HCT116 (cell line): Measurements from ENCODE around the gene PBX2.

Experiments used
- ATF3 ChIP-seq: IDR thresholded peaks from 2 replicates; pipeline ENCODE4 v1.6.1; 2012
- CTCF ChIP-seq, 3 experiments: fragments of 200-600 bp in 1 of 3; sonication (generic) in 1 of 3; IDR thresholded peaks in 2 of 3; conservative IDR thresholded peaks in 1 of 3; 2 replicates each; pipeline ENCODE4 v1.5.1; 2012 to 2017; ENCODE audit warnings: low read depth in 2 of 3, low read length in 2 of 3, antibody characterized with exemption in 1 of 3, borderline replicate concordance in 1 of 3, control low read depth in 1 of 3, mild to moderate bottlenecking in 1 of 3, mixed read lengths in 1 of 3, mixed run types in 1 of 3, moderate library complexity in 1 of 3; ENCODE audit not compliant: insufficient read depth in 1 of 3
- EZH2 ChIP-seq: fragments of 200-600 bp; sonication (generic); IDR thresholded peaks from 2 replicates; pipeline ENCODE4 v1.6.1; 2017; ENCODE audit warnings: antibody characterized with exemption, mixed run types
- EZH2phosphoT487 ChIP-seq: fragments of 200-600 bp; IDR thresholded peaks from 2 replicates; pipeline ENCODE4 v1.6.1; 2018; ENCODE audit warnings: antibody characterized with exemption, borderline replicate concordance
- JUND ChIP-seq: IDR thresholded peaks from 2 replicates; pipeline ENCODE4 v1.6.1; 2012
- POLR2A ChIP-seq: IDR thresholded peaks from 2 replicates; pipeline ENCODE4 v1.7.0; 2011; ENCODE audit warnings: borderline replicate concordance; ENCODE audit not compliant: insufficient read depth, insufficient read length; ENCODE audit errors: extremely low read depth
- POLR2AphosphoS5 ChIP-seq: IDR thresholded peaks from 2 replicates; pipeline ENCODE4 v1.6.1; 2011; ENCODE audit warnings: mild to moderate bottlenecking, low read depth, low read length, moderate library complexity
- TF ChIP-seq, protein P1 (sequence below): IDR thresholded peaks from 2 replicates; pipeline ENCODE4 v1.6.1; 2012; ENCODE audit warnings: low read depth

- no peak for TF ChIP-seq CTCF (IDR thresholded peaks at IDR 0.05 in 2 of 3, conservative IDR thresholded peaks at IDR 0.05 in 1 of 3; ENCODE audit: borderline replicate concordance in 1 of 3, insufficient read depth in 1 of 3, low read depth in 2 of 3, low read length in 2 of 3)
- TF ChIP-seq POLR2AphosphoS5: no peak
- TF ChIP-seq POLR2A: no peak
- TF ChIP-seq EZH2phosphoT487: no peak
- no peak for TF ChIP-seq JUND
- TF ChIP-seq EZH2: no peak
- TF ChIP-seq ATF3: no peak
- TF ChIP-seq, protein P1, sequence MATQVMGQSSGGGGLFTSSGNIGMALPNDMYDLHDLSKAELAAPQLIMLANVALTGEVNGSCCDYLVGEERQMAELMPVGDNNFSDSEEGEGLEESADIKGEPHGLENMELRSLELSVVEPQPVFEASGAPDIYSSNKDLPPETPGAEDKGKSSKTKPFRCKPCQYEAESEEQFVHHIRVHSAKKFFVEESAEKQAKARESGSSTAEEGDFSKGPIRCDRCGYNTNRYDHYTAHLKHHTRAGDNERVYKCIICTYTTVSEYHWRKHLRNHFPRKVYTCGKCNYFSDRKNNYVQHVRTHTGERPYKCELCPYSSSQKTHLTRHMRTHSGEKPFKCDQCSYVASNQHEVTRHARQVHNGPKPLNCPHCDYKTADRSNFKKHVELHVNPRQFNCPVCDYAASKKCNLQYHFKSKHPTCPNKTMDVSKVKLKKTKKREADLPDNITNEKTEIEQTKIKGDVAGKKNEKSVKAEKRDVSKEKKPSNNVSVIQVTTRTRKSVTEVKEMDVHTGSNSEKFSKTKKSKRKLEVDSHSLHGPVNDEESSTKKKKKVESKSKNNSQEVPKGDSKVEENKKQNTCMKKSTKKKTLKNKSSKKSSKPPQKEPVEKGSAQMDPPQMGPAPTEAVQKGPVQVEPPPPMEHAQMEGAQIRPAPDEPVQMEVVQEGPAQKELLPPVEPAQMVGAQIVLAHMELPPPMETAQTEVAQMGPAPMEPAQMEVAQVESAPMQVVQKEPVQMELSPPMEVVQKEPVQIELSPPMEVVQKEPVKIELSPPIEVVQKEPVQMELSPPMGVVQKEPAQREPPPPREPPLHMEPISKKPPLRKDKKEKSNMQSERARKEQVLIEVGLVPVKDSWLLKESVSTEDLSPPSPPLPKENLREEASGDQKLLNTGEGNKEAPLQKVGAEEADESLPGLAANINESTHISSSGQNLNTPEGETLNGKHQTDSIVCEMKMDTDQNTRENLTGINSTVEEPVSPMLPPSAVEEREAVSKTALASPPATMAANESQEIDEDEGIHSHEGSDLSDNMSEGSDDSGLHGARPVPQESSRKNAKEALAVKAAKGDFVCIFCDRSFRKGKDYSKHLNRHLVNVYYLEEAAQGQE: no peak
Observed at GRCh38 chr6:32170294-32170693, 19.7 kb downstream of the PBX2 start.
